ENCODE results near the gene SLC16A10. TPM values are rescaled to one million over a fixed set of nuclear protein-coding genes. Genes with fewer than 3 reads are reported as not detected.
"Not testable (repeated sequence)": the region's sequence is repeated elsewhere in the genome, so short reads cannot be mapped to it uniquely, and the experiment has no call there.

SLC16A10 gene
- 1 to 10 TPM; 4.1 to 6.0 (median 5.8) TPM for total RNA-seq

- peaks cover 30% of the 10 kb centered on the region for H3K4me1 Mint-ChIP-seq (ENCODE audit: low read depth)
- DNase-seq (peak; percentile 74), ATAC-seq (peak; percentile 91 to 94)
- H3K4me3 Mint-ChIP-seq = peak within 1 kb of the TSS; percentile 83
- peaks cover 11% of the 10 kb centered on the region for H3K27me3 Mint-ChIP-seq (ENCODE audit: low read depth)
- H3K36me3 Mint-ChIP-seq (ENCODE audit: insufficient read depth) = no peaks in the 10 kb centered on the region
- no peaks in the 10 kb centered on the region for H3K9me3 Mint-ChIP-seq
Measured at GRCh38 chr6:111087106-111087835, at the start of gene SLC16A10. Gene SLC16A10, plus strand, starts transcription at chr6:111087503. Its CDS starts 250 bp downstream, at chr6:111087753.

- no peak overlapping the region for H3K4me3 Mint-ChIP-seq
- no peaks in the 10 kb centered on the region for H3K36me3 Mint-ChIP-seq (ENCODE audit: insufficient read depth)
- ATAC-seq (peak; percentile 41 to 77), DNase-seq (no peak)
- no peaks in the 10 kb centered on the region for H3K27me3 Mint-ChIP-seq (ENCODE audit: low read depth)
- H3K9me3 Mint-ChIP-seq = no peaks in the 10 kb centered on the region
- no peaks in the 10 kb centered on the region for H3K4me1 Mint-ChIP-seq (ENCODE audit: low read depth)
Measured at GRCh38 chr6:111038534-111039252, 48.6 kb upstream of the SLC16A10 start.

- H3K4me3 Mint-ChIP-seq = no peak overlapping the region
- H3K4me1 Mint-ChIP-seq (ENCODE audit: low read depth) = no peaks in the 10 kb centered on the region
- no peaks in the 10 kb centered on the region for H3K9me3 Mint-ChIP-seq
- H3K36me3 Mint-ChIP-seq (ENCODE audit: insufficient read depth) = no peaks in the 10 kb centered on the region
- ATAC-seq (no peak), DNase-seq (no peak)
- no peaks in the 10 kb centered on the region for H3K27me3 Mint-ChIP-seq (ENCODE audit: low read depth)
Measured at GRCh38 chr6:111041917-111042316, 45.4 kb upstream of the SLC16A10 start.

- Mint-ChIP-seq H3K9me3 (no peaks in the 10 kb centered on the region), H3K27me3 (ENCODE audit: low read depth) (no peaks in the 10 kb centered on the region), H3K36me3 (ENCODE audit: insufficient read depth) (no peaks in the 10 kb centered on the region), H3K4me1 (ENCODE audit: low read depth) (no peaks in the 10 kb centered on the region), H3K4me3 (no peak overlapping the region)
- no peak for ATAC-seq
- DNase-seq = no peak
Measured at GRCh38 chr6:111047244-111047643, 40.1 kb upstream of the SLC16A10 start.

- Mint-ChIP-seq H3K4me3 (no peak overlapping the region), H3K27me3 (ENCODE audit: low read depth) (no peaks in the 10 kb centered on the region), H3K36me3 (ENCODE audit: insufficient read depth) (no peaks in the 10 kb centered on the region), H3K9me3 (no peaks in the 10 kb centered on the region), H3K4me1 (ENCODE audit: low read depth) (no peaks in the 10 kb centered on the region)
- ATAC-seq = no peak
- DNase-seq = no peak
Measured at GRCh38 chr6:111050261-111051023, 36.9 kb upstream of the SLC16A10 start.

- Mint-ChIP-seq H3K4me3 (no peak overlapping the region), H3K9me3 (no peaks in the 10 kb centered on the region), H3K27me3 (ENCODE audit: low read depth) (peaks cover 2% of the 10 kb centered on the region), H3K4me1 (ENCODE audit: low read depth) (no peaks in the 10 kb centered on the region), H3K36me3 (ENCODE audit: insufficient read depth) (no peaks in the 10 kb centered on the region)
- DNase-seq (no peak), ATAC-seq (no peak)
Measured at GRCh38 chr6:111052171-111052570, 35.1 kb upstream of the SLC16A10 start.

GRCh38 chr6:111057074-111057752, 30.1 kb upstream of the SLC16A10 start:
- ATAC-seq (peak; percentile 38 to 62), DNase-seq (no peak)
- H3K27me3 Mint-ChIP-seq (ENCODE audit: low read depth) = peaks cover 7% of the 10 kb centered on the region
- H3K36me3 Mint-ChIP-seq (ENCODE audit: insufficient read depth) = no peaks in the 10 kb centered on the region
- H3K4me1 Mint-ChIP-seq (ENCODE audit: low read depth) = no peaks in the 10 kb centered on the region
- no peak overlapping the region for H3K4me3 Mint-ChIP-seq
- H3K9me3 Mint-ChIP-seq = no peaks in the 10 kb centered on the region

GRCh38 chr6:111061508-111061907, 25.8 kb upstream of the SLC16A10 start:
- Mint-ChIP-seq H3K36me3 (ENCODE audit: insufficient read depth) (no peaks in the 10 kb centered on the region), H3K9me3 (peaks cover 10% of the 10 kb centered on the region), H3K4me1 (ENCODE audit: low read depth) (no peaks in the 10 kb centered on the region), H3K27me3 (ENCODE audit: low read depth) (peaks cover 5% of the 10 kb centered on the region), H3K4me3 (no peak overlapping the region)
- DNase-seq (no peak), ATAC-seq (no peak)

GRCh38 chr6:111061985-111062384, 25.3 kb upstream of the SLC16A10 start:
- H3K36me3 Mint-ChIP-seq (ENCODE audit: insufficient read depth); ATAC-seq; H3K9me3 Mint-ChIP-seq; H3K4me1 Mint-ChIP-seq (ENCODE audit: low read depth); DNase-seq; H3K27me3 Mint-ChIP-seq (ENCODE audit: low read depth); H3K4me3 Mint-ChIP-seq: not testable (repeated sequence)

GRCh38 chr6:111062860-111063259, 24.4 kb upstream of the SLC16A10 start:
- not testable (repeated sequence) for DNase-seq; H3K9me3 Mint-ChIP-seq; H3K4me1 Mint-ChIP-seq (ENCODE audit: low read depth); H3K27me3 Mint-ChIP-seq (ENCODE audit: low read depth); H3K4me3 Mint-ChIP-seq; ATAC-seq; H3K36me3 Mint-ChIP-seq (ENCODE audit: insufficient read depth)

- Mint-ChIP-seq H3K36me3 (ENCODE audit: insufficient read depth) (no peaks in the 10 kb centered on the region), H3K4me1 (ENCODE audit: low read depth) (no peaks in the 10 kb centered on the region)
Measured at GRCh38 chr6:111068109-111068865, 19.0 kb upstream of the SLC16A10 start.

GRCh38 chr6:111068866-111069234, 18.5 kb upstream of the SLC16A10 start:
- ATAC-seq (no peak), DNase-seq (no peak)
- no peaks in the 10 kb centered on the region for H3K4me1 Mint-ChIP-seq (ENCODE audit: low read depth)
- H3K9me3 Mint-ChIP-seq = peaks cover 6% of the 10 kb centered on the region
- no peaks in the 10 kb centered on the region for H3K27me3 Mint-ChIP-seq (ENCODE audit: low read depth)
- H3K4me3 Mint-ChIP-seq = no peak overlapping the region
- no peaks in the 10 kb centered on the region for H3K36me3 Mint-ChIP-seq (ENCODE audit: insufficient read depth)

More at GRCh38 chr6:111068109-111068865, 19.0 kb upstream of the SLC16A10 start:
- no peak overlapping the region for H3K4me3 Mint-ChIP-seq
- no peaks in the 10 kb centered on the region for H3K27me3 Mint-ChIP-seq (ENCODE audit: low read depth)
- H3K9me3 Mint-ChIP-seq = peaks cover 10% of the 10 kb centered on the region
- ATAC-seq (no peak), DNase-seq (no peak)

- Mint-ChIP-seq H3K36me3 (ENCODE audit: insufficient read depth) (no peaks in the 10 kb centered on the region), H3K4me1 (ENCODE audit: low read depth) (no peaks in the 10 kb centered on the region), H3K27me3 (ENCODE audit: low read depth) (no peaks in the 10 kb centered on the region), H3K9me3 (no peaks in the 10 kb centered on the region), H3K4me3 (no peak overlapping the region)
- no peak for DNase-seq
- ATAC-seq = no peak
Measured at GRCh38 chr6:111069382-111070104, 17.8 kb upstream of the SLC16A10 start.
